ENCODE data around the gene DGKI.

DNA sequence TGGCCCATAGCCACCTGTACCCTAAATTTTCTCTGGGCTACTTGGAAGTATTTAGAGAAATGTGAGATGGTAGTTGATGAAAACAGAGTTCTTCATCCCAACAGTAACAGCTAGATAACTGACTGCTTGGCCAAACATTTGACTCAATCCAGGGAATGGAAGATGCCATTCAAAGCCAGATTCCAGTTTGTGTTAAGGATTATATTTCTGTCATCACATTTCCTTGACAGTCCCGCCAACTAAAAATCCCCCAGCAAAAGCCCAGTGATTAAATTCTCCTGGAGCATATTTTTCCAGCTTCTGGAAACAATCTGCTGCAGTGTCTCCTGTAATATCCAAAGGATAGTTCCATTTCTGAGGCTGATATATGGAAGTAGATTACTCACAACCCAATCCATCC is 457.9 kb downstream of the DGKI start:
- no peak for TF ChIP-seq EZH2 (IDR thresholded peaks at IDR 0.05; ENCODE audit: borderline replicate concordance, insufficient read depth, low read depth, low read length, poor library complexity, severe bottlenecking)
- TF ChIP-seq, protein P1, sequence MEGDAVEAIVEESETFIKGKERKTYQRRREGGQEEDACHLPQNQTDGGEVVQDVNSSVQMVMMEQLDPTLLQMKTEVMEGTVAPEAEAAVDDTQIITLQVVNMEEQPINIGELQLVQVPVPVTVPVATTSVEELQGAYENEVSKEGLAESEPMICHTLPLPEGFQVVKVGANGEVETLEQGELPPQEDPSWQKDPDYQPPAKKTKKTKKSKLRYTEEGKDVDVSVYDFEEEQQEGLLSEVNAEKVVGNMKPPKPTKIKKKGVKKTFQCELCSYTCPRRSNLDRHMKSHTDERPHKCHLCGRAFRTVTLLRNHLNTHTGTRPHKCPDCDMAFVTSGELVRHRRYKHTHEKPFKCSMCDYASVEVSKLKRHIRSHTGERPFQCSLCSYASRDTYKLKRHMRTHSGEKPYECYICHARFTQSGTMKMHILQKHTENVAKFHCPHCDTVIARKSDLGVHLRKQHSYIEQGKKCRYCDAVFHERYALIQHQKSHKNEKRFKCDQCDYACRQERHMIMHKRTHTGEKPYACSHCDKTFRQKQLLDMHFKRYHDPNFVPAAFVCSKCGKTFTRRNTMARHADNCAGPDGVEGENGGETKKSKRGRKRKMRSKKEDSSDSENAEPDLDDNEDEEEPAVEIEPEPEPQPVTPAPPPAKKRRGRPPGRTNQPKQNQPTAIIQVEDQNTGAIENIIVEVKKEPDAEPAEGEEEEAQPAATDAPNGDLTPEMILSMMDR (IDR thresholded peaks at IDR 0.05): no peak

Data from B cell (primary cell).